IPS-NIHi7 (cell line): ENCODE data around the gene YARS1.

Experiments used
- DNase-seq: peaks from one replicate; pipeline ENCODE4 v3.0.0; 2012; ENCODE audit warnings: mixed read lengths; ENCODE audit errors: extremely low spot score

Gene YARS1

DNA sequence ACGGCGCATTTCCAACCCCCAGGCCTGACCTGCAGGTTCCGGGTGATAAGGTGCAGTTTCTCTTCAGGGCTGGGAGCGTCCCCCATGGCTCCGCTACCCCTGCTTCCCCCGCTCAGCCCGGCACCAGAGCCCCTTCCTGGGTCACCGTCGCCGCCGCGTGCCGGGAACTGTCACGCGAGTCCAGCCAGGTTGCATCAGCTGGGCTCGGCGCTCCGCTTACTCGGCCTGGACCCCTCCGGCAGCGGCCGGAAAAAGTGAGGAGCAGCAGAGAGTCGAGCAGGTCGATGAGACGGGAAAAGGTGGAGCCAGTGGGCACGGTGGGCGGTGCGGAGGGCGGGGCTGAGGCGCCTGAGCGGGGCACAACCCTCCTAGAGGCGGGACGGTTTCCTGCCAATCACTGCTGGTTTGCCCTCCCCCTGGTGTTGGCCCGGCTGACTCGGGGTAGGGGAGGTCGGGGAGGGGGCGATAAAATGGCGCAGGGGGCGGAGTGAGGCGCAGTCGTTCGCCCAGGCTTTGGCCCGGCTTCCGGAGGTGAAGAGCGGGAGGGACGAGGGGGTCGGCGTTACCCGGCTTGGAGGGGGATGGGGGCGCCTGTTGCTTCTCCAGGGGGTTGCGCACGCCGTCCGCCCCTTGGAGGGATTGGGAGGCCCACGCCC, at the start of gene YARS1, which contains the start of gene S100PBP:
YARS1 (minus strand) TSS at position 200 of the 656 bp plus-strand sequence; CDS start at position 86, 114 bp downstream.
S100PBP (plus strand) TSS at position 495 of the 656 bp plus-strand sequence. CDS start 8,447 bp downstream, outside the sequence.
- DNase-seq, result peak; percentile 99

DNA sequence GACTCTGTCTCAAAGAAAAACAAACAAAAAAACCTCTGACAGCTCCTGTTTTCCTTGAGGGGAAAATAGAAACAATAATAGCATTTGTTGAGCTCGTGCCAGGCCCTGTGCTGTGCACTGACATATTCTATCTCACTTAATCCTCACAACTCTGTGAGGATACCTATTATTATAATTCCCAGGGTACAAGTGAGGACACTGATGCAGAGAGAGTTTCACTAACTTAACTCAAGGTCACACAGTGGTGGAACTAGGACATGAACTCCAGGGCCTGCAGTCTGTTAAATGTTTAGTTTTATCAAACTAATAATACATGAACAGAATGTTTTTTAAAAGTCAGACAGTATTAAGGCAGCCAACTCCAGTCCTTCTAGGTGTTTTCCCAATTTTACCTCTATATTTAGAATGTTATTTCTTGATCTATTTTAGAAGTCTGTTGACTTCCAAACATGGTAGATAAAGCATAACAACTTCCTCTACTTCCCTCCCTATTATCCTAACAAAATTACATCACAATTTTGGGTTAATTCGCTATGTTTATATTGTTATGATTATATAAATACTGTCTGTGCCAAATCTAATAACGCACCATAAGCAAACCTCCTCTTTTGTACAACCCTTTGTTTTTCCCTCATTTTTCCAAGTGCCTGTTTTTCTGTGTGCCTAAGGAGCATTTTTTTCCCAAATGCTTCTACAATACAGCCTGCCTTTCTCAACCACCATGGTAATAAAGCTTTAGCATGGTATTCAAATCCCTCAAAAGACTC, 48.7 kb upstream of the YARS1 start:
- DNase-seq, result no peak

DNA sequence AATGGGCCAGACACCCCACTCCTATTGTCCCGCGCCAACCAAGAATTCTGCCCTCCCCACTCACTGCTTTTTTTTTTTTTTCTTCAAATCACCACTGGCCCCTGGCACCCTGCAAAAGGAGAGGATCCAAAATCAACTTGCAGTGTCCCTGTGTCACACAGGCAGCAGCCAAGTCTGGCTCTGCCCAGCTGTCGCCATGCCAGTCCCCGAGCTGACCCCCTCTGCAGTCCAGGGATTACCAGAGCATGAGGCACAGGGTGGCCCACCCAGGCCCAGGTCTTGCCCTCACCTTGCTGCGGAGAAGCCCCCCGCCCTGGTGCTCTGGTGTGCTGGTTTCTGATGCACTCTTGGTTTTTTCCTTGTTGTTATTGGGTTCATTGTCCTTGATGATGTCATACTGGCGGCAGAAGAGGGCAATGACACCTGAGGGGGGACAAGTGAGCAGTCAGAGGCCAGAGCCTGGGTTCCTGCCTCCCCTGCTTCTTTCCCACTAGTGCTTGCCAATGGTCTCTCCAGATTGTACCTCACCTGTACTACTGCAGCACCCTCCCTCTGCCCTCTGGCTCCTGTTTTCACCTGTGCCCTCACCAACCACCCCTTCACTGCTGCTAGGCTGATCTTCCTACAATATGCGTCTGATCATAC, 47.3 kb upstream of the YARS1 start:
- no peak for DNase-seq

DNA sequence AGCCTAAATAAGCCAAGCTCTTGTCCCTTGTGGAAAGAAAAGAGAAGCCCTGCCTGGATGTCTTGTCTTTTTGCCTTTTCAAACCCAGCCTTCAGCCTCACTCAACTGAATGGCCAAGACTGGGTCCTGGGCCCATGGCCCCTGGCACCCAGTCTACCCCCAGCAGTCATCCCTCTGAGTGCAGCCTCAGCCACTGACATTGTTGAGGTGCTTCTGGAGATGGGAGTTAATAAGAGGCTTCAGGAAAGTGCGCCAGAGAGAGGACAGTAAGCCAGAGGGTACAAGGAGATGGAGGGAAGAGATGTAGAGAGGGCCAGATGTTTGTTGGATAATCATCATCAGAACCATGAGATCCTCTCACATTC, 46.7 kb upstream of the YARS1 start:
- no peak for DNase-seq

DNA sequence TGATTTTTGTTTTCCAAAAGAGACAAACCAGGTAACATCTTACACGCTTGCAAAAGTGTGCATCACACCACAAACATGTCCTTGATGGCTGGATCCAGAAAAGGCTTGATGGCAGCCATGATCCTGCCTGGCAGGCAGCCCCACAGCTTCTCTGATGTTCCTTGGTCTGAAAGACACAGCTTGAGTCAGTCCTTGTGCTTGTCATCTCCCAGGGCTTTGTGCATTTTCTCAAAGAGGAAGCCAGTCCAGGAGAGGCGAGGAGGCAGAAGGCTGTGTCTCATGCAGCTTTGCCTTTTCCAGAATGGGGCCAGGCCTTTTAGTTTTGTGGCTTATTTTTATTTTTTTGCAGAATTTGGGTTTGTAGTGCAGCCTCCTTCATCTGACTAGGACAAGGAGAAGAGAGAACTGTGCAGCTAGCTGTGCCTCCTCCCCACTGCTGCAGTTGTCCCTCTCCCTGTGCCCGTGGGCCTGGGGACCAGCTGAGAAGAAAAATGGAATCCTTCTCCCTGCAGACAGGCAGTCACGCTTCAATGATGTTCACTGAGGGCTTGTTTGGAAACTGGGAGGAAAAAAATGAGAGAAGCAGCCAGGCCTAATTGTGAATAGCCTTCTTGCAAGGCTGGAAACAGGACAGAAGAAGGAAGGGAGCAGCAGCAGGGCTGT, 46.2 kb upstream of the YARS1 start:
- no peak for DNase-seq

DNA sequence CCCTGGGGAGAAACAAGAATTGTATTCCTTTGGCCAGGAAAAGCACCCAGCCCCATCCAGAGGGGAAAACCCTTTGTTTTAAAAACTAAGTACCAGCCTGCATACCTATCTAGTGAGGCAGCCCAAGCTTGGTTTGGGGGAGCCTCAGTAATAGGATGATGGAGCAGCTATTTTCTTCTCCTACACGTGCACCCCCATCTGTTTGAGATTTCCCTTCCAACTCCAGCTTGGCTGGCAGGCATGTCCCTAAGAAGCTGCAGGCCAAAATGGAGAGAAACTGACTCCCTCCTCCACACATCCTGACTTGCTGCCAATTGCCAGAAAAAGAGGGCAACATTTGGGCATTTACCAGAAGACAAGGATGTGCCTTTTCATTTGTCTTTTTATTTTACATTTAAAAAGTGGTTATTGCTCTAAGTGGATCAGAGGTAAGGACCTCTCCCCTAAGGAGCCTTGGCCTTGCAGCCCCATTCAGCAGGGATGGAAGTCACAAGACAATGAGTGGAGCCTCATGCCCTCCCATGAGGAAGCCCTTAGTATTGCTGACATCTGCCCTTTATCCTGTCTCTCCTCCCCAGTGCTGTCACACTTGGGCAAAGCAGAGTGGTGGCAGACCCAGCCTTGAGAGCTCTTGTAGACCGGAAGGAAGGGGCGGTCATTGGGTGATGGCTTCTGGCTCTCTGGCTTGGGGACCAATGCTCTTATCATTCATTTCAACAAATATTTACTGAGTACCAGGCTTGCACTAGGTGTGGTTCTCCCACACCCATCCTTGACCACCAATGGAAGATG, 44.9 kb upstream of the YARS1 start:
- no peak for DNase-seq

DNA sequence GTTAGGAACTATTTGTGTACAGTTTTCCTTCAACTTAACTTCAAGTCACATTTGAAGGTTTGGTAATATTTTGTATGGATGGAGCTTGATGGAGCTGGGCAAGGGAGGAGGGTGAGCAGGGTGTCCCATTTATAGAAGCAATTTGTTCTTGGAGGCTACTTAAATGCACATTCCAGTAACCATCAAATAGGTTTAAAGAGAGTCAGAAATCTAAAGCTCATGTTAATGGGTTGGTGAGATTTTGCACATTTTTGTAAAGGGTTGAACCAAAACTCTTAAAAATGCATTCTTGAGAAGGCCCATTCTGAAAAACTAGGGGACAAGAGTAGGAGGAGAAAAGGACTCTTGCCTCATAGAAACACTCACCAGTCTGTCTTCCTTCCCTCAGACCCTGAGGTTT, 43.4 kb upstream of the YARS1 start:
- DNase-seq, result no peak

DNA sequence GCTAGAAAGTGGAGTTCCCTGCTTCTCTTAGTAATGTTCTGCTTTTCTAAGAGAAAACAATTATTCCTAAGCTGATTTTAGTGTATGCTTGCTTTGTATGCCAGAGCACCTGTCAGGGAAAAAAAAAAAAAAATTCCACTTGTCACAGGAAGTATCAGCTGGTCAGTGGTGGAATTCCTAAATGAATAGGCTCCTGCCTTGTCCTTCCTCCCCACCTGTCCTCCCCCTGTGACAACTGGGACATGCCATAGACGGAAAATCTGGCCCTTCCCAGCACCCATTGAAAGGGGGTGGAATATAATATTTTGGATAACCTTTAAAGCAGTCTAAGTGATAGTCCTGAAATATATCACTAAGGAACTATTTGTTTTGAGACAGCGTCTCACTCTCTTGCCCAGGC, 42.8 kb upstream of the YARS1 start:
- no peak for DNase-seq

DNA sequence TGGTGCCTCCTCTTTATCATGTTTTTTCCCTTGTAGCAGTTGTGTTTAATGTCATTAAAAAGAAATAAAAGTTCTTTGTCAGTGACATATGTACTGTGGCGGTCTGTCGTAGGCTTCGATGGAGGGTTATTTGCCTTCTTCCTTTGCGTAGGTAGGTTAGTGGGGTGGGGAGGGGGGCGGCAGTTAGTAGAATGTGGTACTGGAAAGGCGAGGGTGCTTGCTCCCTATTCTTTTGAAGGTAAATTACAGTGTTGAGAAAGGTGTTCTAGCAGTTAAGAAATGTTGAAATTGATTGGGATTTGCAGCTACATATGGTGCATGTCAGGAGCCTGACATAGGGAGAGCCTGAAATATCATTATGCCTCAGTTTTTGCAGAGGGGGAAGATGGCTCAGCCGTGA, 41.6 kb upstream of the YARS1 start:
- no peak for DNase-seq

DNA sequence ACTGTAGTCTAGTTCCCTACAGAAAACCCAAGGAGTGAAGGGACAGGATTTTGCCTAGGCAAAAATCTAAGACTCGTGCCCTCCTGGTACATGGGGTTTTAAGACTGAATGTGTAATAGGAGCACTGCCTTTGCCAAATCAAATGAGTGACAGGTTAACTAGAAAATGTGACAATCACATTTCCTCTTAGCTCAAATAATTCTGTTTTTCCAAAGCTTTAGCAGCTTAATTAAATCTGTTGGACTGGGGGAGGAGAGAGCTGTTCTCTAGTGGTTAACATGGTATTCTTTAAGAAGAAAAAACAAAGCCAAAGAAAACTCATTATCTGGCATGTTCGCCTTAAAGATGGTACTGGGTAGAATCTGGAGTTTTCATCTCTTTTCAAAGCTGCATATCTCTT, 41.0 kb upstream of the YARS1 start:
- no peak for DNase-seq

DNA sequence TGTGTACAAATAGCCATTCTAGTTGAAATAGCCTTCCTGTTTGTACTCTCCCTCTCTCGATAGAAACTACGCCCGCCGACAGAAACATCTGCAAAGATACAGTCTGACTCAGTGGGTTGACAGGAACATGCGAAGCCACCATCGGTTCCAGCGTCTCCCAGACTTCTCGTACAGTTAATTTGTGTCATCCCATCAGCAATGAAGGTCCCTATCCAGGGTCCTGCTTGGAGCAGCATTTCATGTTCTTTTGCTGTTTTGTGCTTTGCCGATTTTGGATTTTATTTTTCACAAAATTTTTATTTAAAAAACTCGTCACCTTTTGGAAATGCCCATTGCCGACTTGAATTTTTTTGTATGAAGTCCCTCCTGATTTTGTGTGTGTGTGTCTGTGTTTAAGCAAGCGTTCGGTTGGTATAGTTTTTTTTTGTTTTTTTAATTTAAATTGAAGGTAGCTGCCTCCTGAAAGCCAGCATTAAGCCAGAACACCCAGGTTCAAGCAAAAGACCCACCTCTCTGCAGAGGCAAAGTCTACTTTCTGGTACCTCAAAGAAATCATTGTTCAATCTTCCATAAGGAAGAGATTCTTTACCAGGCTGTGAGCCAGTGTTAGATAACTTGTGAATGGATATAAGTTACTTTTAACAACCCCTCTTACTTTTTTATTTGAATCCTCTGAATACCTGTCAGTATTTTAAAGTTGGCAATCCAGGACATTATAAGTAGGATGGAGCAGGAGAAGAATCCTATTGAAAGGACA, 38.9 kb upstream of the YARS1 start:
- DNase-seq, result no peak

DNA sequence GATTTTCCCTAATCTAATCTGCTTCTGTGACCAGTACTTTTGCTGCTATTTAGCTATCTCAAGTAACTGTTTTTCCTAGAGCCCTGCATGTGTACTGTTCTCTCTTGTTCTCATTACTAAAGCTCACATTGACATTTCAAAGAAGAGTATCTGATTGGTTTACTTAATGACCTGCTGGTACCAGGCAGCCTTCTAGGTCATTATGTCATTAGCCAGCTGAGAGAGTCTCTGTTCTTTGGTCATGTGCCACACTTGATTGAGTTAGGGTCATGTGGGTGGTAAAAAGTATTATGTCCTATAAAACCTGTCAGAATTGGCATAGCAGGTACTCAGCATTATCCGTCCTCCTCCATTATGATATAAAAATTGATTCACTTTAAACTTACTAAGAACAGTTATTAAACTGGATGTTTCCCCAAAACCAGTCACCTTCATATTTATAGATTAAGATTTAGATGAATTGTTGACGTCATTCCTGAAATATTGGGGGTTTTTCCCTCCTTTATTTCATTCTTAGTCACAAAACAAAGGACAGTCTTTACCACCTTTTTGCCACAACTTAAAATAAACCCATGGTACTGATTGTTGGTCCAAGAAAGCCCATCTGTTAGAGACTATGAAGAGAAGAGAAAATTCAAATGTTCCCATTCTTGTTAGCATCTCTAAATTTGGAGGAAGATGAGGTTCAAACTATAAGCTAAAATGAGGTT, 31.4 kb upstream of the YARS1 start:
- no peak for DNase-seq

DNA sequence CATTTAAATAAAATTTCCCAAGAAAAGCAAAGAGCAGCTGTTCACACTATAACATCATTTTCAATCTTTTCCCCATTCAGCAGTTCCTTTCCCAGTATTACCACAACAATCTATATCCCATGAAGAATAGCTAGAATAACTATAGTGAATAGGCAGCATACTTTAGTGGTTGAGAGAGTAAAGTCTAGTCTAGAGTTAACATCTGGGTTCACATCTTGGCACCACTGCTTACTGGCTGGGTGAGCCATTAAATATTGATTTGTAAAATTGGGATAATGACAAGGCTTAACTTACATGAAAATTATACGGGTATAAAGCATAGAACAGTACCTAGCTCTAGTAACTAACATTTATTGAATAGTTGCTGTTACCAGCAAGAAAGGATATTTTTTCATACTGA, 14.7 kb upstream of the YARS1 start:
- no peak for DNase-seq

DNA sequence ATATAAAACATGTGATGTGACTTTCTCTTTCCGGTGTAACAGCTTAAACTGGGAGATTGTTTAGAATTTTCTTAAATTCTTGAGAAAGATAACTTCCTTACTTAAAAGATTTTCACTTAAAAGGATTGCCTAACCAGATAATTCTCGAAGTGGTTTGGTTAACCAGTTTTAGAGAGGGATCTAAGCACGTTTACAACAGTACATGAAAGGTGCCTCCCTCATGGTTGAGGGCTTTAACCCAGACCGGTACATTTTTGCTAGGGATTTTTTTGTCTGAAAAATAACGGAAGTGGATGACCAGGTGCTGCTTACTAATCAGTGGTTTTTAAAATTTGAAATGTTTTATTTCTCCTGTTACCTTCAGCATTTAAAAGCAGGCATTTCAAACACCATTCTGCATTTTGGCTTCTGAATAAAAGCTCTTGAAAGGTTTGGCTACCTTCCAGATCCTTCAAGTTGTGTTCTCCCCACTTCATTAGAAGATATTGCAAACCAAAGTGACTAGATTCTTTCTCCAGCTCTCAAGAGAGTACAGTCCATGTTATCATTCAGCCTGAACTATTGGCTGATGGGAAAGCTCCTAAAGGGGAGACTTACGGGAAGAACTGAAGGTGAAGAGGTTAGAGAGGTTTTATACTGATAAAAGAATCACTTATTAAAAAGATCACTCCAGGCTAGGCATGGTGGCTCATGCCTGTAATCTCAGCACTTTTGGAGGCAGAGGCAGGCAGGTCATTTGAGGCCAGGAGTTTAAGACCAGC, 13.1 kb upstream of the YARS1 start:
- DNase-seq, result no peak

DNA sequence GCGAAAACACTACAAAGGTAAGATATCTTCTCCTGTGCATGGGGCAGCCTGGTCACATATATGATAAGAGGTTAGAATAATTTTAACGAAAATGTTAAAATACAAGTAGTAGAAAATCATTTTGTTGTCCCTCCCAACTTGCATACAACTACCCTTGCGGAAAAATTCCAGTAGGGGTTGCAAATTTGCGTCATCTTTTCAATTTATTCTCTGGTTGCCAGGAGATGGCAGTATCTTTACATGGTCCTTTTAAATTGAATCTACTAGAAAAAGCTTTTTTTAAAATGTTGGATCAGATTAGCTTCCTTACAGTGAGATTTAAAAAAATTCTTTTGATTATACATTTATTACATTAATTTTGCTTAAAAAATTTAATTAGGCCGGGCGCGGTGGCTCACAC, 11.2 kb upstream of the YARS1 start:
- no peak for DNase-seq

DNA sequence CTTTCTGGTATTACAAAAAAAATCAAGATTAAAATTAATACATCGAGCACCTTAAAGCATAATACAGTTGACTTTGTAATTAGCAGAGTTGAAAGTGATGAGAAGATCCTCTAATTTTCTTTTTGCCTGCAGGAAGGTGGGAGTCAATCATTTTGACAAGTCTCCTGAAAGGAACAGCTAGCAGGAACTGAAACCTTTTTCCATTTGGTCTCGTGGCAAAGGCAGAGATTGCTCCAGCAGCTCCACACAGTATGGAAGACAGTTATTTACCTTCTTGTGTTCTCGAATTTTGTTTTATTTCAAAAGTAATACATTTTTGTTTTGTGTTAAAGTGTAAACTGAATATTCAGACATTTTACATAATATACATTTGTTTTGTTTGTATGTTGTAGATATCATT, 8.0 kb upstream of the YARS1 start:
- DNase-seq, result no peak

DNA sequence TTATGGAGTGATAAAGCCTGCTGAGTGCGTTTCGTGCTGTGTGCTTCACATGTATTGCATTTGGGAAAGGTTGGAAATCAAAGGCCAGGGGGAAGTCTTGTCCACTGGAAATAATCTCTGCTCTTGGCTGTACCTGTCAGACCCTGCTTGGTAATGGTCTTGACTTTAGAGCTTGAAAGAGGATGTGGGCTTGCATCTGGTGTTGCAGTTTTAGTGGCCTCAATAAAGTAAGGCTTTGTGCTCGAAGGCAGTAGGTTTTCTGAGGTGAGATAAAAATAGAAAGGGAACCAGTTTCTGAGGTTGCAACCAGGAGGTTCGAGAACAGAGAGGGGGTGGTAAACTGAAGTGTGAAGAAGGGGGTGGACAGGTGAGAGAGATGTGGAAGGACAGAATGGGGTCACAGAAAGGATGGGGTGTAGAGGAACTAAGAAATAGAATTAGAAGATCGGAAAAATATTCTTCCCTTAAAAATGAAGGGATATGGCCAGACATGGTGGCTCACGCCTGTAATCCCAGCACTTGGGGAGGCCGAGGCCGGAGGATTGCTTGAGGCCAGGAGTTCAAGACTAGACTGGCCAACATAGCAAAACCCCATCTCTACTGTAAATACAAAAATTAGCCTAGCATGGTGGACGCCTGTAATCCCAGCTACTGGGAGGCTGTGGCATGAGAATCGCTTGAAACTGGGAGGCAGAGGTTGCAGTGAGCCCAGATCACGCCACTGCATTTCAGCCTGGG, 1.8 kb upstream of the YARS1 start:
- DNase-seq, result no peak
